OCI-LY7 (cell line): ENCODE results near the gene PDS5B. TPM values are rescaled to one million over a fixed set of nuclear protein-coding genes. Genes with fewer than 3 reads are reported as not detected.

Experiments
- BruUV-seq: library from RNA; stranded (reverse); fragments of 400-500 nt; replicated peaks from 2 replicates; lab custom pipeline; 2021; lab: Mats Ljungman, UMichigan
- CTCF ChIA-PET: fragments of 300-600 bp; sonication (Branson Sonifier 250); formaldehyde crosslinking; loops from one replicate; lab custom pipeline; 2022; ENCODE audit warnings: antibody characterized with exemption; ENCODE audit not compliant: unreplicated experiment; lab: Charles Lee
- POLR2A ChIA-PET: fragments of 300-600 bp; sonication (Branson Sonifier 250); formaldehyde crosslinking; loops from one replicate; lab custom pipeline; 2022; ENCODE audit warnings: antibody characterized with exemption; lab: Charles Lee
- DNase-seq: peaks from one replicate; pipeline ENCODE4 v3.0.0-alpha.2; 2015; ENCODE audit warnings: low spot score
- H2AFZ ChIP-seq: fragments of 200-600 bp; sonication (generic), shearing (Covaris generic); 2 replicates; pipeline ENCODE4 v1.6.1; 2014; ENCODE audit warnings: mild to moderate bottlenecking, antibody characterized with exemption, low read length, moderate library complexity
- H3K27ac ChIP-seq: fragments of 200-600 bp; sonication (generic); 2 replicates; pipeline ENCODE4 v1.5.1; 2014; ENCODE audit warnings: mixed run types, low read depth, mild to moderate bottlenecking, moderate library complexity, low read length, inconsistent platforms; ENCODE audit not compliant: poor library complexity, severe bottlenecking
- H3K36me3 ChIP-seq: fragments of 200-600 bp; sonication (generic); 2 replicates; pipeline ENCODE4 v1.6.1; 2014; ENCODE audit warnings: mild to moderate bottlenecking, antibody characterized with exemption, low read length, moderate library complexity, mixed read lengths; ENCODE audit not compliant: insufficient read depth
- H3K4me1 ChIP-seq: fragments of 200-600 bp; sonication (generic); 2 replicates; pipeline ENCODE4 v1.5.1; 2014; ENCODE audit warnings: mild to moderate bottlenecking, low read length; ENCODE audit not compliant: insufficient read depth, poor library complexity, severe bottlenecking
- H3K4me2 ChIP-seq: fragments of 200-600 bp; sonication (generic); 2 replicates; pipeline ENCODE4 v1.6.1; 2014; ENCODE audit warnings: mild to moderate bottlenecking, low read length
- H3K4me3 ChIP-seq: fragments of 200-600 bp; sonication (generic); 2 replicates; pipeline ENCODE4 v1.5.1; 2014; ENCODE audit warnings: mild to moderate bottlenecking, low read depth, low read length; ENCODE audit not compliant: poor library complexity, severe bottlenecking
- H3K79me2 ChIP-seq: fragments of 200-600 bp; sonication (generic); 2 replicates; pipeline ENCODE4 v1.6.1; 2016; ENCODE audit warnings: low read depth, mild to moderate bottlenecking, low read length, moderate library complexity, mixed read lengths; ENCODE audit not compliant: insufficient read depth
- H3K9me2 ChIP-seq: fragments of 200-600 bp; sonication (generic); 2 replicates; pipeline ENCODE4 v1.6.1; 2016; ENCODE audit warnings: mild to moderate bottlenecking, low read length, mixed read lengths; ENCODE audit not compliant: insufficient read depth
- H3K9me3 ChIP-seq: fragments of 200-600 bp; sonication (generic); 2 replicates; pipeline ENCODE4 v1.6.1; 2014; ENCODE audit warnings: mild to moderate bottlenecking, mixed run types, low read length, mixed read lengths
- H4K20me1 ChIP-seq: fragments of 200-600 bp; sonication (generic); 2 replicates; pipeline ENCODE4 v1.6.1; 2014; ENCODE audit warnings: mild to moderate bottlenecking, antibody characterized with exemption, low read length, moderate library complexity, mixed read lengths; ENCODE audit not compliant: insufficient read depth
- EZH2phosphoT487 ChIP-seq: fragments of 200-600 bp; sonication (generic); IDR thresholded peaks from 2 replicates; pipeline ENCODE4 v1.6.1; 2018; ENCODE audit warnings: low read depth, borderline replicate concordance, mild to moderate bottlenecking, mixed run types, antibody characterized with exemption, low read length, moderate library complexity, mixed read lengths
- intact Hi-C: fragments of 100-400 bp; cut with micrococcal nuclease; formaldehyde crosslinking; loops from one replicate; pipeline ENCODE4 v1.10.0; 2022; ENCODE audit not compliant: unreplicated experiment
- total RNA-seq, 2 experiments: library from RNA; depleted of rRNA in 1 of 2; stranded (reverse); fragments of >200 nt in 1 of 2; shearing (Covaris generic) in 1 of 2; gene quantifications; 2 replicates each; pipeline ENCODE4 v1.2.3, GENCODE V29; 2014 to 2022
- TF ChIP-seq, protein P1 (sequence below): fragments of 200-600 bp; sonication (generic); conservative IDR thresholded peaks from 2 replicates; pipeline ENCODE4 v1.5.1; 2014; ENCODE audit warnings: mild to moderate bottlenecking, antibody characterized with exemption, low read length, moderate library complexity, mixed read lengths

The PDS5B gene
- total RNA-seq, 2 experiments from 2014 or later, result 34.1 to 70.4 TPM

DNA sequence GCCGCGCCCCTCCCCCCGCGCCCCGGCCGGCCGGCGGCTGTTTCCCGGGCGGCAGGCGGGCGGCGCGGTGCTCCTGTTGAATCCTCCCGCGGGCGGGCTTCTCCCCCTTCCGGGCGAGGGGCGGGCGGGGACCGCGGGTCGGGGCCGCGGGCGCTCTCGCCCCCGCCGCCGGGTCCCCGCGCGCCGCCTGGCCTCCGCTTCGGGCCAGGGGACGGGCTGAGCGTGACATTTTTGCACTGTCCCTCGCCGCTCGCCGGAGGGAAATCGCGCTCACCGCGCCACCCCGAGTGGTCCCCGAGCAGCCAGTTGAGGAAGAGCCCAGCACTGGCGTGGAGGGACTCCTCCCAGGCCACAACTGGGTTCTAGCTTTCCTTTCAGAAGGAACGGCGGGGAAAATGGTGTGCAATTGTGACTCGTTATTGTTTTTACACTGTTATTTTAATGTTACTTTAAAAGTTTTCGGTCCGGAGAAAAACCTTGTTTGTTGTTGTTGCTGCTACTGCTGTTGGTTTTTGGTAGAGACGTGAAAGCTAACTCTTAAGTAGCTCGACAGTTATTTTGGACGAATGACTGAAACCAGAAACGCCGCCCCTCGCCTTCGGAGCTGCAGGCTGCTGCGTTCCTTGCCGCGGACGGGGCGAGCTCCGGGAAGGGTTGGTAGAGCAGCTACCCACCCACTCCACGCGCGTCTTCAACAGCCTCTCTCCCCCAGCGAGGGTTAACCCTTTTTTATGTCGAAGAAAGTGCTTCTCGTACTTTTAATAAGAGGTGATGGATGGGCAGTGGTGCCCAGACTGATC lies 959 bp downstream of the PDS5B start:
- TF ChIP-seq, protein P1, sequence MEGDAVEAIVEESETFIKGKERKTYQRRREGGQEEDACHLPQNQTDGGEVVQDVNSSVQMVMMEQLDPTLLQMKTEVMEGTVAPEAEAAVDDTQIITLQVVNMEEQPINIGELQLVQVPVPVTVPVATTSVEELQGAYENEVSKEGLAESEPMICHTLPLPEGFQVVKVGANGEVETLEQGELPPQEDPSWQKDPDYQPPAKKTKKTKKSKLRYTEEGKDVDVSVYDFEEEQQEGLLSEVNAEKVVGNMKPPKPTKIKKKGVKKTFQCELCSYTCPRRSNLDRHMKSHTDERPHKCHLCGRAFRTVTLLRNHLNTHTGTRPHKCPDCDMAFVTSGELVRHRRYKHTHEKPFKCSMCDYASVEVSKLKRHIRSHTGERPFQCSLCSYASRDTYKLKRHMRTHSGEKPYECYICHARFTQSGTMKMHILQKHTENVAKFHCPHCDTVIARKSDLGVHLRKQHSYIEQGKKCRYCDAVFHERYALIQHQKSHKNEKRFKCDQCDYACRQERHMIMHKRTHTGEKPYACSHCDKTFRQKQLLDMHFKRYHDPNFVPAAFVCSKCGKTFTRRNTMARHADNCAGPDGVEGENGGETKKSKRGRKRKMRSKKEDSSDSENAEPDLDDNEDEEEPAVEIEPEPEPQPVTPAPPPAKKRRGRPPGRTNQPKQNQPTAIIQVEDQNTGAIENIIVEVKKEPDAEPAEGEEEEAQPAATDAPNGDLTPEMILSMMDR, result no peak
- no peak for TF ChIP-seq EZH2phosphoT487
- H3K4me3 ChIP-seq, result peak overlapping the region; percentile 91
- intact Hi-C loops, result loop anchor here (1.0 to 10.0 kb wide), 4 partner anchors 63 to 1142 kb away; partner anchors contain the start of genes BRCA2 and ZAR1L
- peaks cover 35% of the 10 kb centered on the region for H3K4me1 ChIP-seq
- H3K27ac ChIP-seq, result peak overlapping the region; percentile 77
- ChIA-PET POLR2A (interaction anchor here (0.6 to 5.1 kb wide), 12 partner anchors 9 to 546 kb away, joined by 3 to 57 read pairs (median 5); no protein-coding TSS in a partner anchor), CTCF (interaction anchor here (1.1 to 1.2 kb wide), 2 partner anchors 14 to 55 kb away, joined by 5 to 6 read pairs; no protein-coding TSS in a partner anchor)
- H3K79me2 ChIP-seq, result peaks cover 51% of the 10 kb centered on the region
- no peaks in the 10 kb centered on the region for H3K36me3 ChIP-seq
- H3K9me3 ChIP-seq, result no peaks in the 10 kb centered on the region
- H4K20me1 ChIP-seq, result peaks cover 30% of the 10 kb centered on the region
- peak overlapping the region; percentile 49; the same call in 1 of the 2 replicates for H2AFZ ChIP-seq
- H3K4me2 ChIP-seq, result peak overlapping the region; percentile 85
- DNase-seq, result peak; percentile 81
- BruUV-seq, result no TSS peak
- no peaks in the 10 kb centered on the region for H3K9me2 ChIP-seq

DNA sequence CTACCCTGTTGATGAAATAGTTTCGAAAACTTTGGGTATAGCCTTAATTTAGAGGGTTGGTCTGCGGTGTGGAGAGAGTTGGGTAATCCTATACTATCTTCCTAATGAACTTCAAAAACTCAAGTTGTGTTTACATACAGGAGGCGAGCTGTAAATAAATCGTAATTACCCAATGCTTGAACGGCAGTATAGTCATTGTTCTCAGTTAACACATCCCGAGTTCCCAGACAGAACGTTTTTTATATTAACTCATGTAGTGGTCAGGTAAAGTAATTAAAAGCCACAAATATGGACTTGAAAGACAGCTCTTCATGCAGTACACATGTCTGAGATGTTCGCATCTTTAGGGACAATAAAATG lies 1.5 kb downstream of the PDS5B start:
- CTCF ChIA-PET, result interaction anchor here (1.1 to 1.2 kb wide), 2 partner anchors 13 to 55 kb away, joined by 5 to 6 read pairs; no protein-coding TSS in a partner anchor
- intact Hi-C loops, result loop anchor here (1.0 to 10.0 kb wide), 4 partner anchors 63 to 1141 kb away; partner anchors contain the start of genes BRCA2 and ZAR1L
- POLR2A ChIA-PET, result interaction anchor here (0.6 to 5.1 kb wide), 13 partner anchors 9 to 269 kb away, joined by 3 to 57 read pairs (median 4); no protein-coding TSS in a partner anchor
- no peak overlapping the region; the same call in 1 of the 2 replicates for H2AFZ ChIP-seq
- peaks cover 57% of the 10 kb centered on the region for H3K79me2 ChIP-seq
- peak overlapping the region; percentile 91 for H3K4me3 ChIP-seq
- DNase-seq, result no peak
- H3K36me3 ChIP-seq, result peaks cover 3% of the 10 kb centered on the region; the same call in 1 of the 2 replicates
- no peak for TF ChIP-seq EZH2phosphoT487
- TF ChIP-seq, protein P1, result no peak
- H3K4me2 ChIP-seq, result peak overlapping the region; percentile 85
- no peaks in the 10 kb centered on the region for H3K9me2 ChIP-seq
- no TSS peak for BruUV-seq
- peaks cover 35% of the 10 kb centered on the region for H3K4me1 ChIP-seq
- peaks cover 34% of the 10 kb centered on the region for H4K20me1 ChIP-seq
- peak overlapping the region; percentile 77 for H3K27ac ChIP-seq
- H3K9me3 ChIP-seq, result no peaks in the 10 kb centered on the region
